H1 (cell line): Measurements from ENCODE around the gene UBL4A. TPM values are rescaled to one million over a fixed set of nuclear protein-coding genes. Genes with fewer than 3 reads are reported as not detected.
A peak's percentile ranks its signal among the peaks of the same experiment; 100 is the strongest.

Experiments
- CTCF ChIA-PET: fragments of 300-600 bp; sonication (Branson Sonifier 250); formaldehyde crosslinking; loops from one replicate; lab custom pipeline; 2021; ENCODE audit not compliant: partially characterized antibody; lab: Charles Lee
- POLR2A ChIA-PET: fragments of 300-600 bp; sonication (Branson Sonifier 250); formaldehyde crosslinking; loops from one replicate; lab custom pipeline; 2021; ENCODE audit warnings: inconsistent platforms; ENCODE audit not compliant: partially characterized antibody; lab: Charles Lee
- DNase-seq, 2 experiments: peaks; one replicate each; pipeline versions ENCODE4 v3.0.0 to v3.0.0-alpha.2; 2010 to 2022; ENCODE audit warnings: low spot score in 2 of 2, low read depth in 1 of 2, mixed read lengths in 1 of 2
- FAIRE-seq: peaks from 2 replicates; lab custom pipeline; 2011; peaks lifted over from hg19 to GRCh38; lab: Jason Lieb, UNC
- H2AFZ ChIP-seq: 2 replicates; pipeline ENCODE4 v1.8.1; 2012; ENCODE audit warnings: low read length, inconsistent platforms
- H2AK5ac ChIP-seq: 2 replicates; pipeline ENCODE4 v1.6.1; 2013; ENCODE audit warnings: low read depth, low read length
- H2BK120ac ChIP-seq: replicated peaks from 2 replicates; pipeline ENCODE3; 2013; ENCODE audit warnings: low read depth, low read length, inconsistent platforms
- H2BK12ac ChIP-seq: 2 replicates; pipeline ENCODE4 v1.6.1; 2013; ENCODE audit warnings: low read depth, low read length
- H2BK15ac ChIP-seq: 2 replicates; pipeline ENCODE4 v1.6.1; 2013; ENCODE audit warnings: low read length
- H2BK20ac ChIP-seq: 2 replicates; pipeline ENCODE4 v1.6.1; 2013; ENCODE audit warnings: low read length
- H2BK5ac ChIP-seq: 2 replicates; pipeline ENCODE4 v1.6.1; 2013; ENCODE audit warnings: low read depth, low read length
- H3K14ac ChIP-seq: 2 replicates; pipeline ENCODE4 v1.6.1; 2013; ENCODE audit warnings: inconsistent platforms; ENCODE audit not compliant: insufficient read length
- H3K18ac ChIP-seq: 2 replicates; pipeline ENCODE4 v1.6.1; 2013; ENCODE audit warnings: low read length; ENCODE audit errors: extremely low read depth
- H3K23ac ChIP-seq: 2 replicates; pipeline ENCODE4 v1.6.1; 2013; ENCODE audit warnings: inconsistent platforms; ENCODE audit not compliant: insufficient read length
- H3K23me2 ChIP-seq: 2 replicates; pipeline ENCODE4 v1.6.1; 2013; ENCODE audit warnings: low read depth, low read length
- H3K27ac ChIP-seq: 2 replicates; pipeline ENCODE4 v1.6.1; 2011; ENCODE audit warnings: low read depth, low read length, inconsistent platforms
- H3K27me3 ChIP-seq, 4 experiments: replicated peaks in 1 of 4; 1 replicate in 1 of 4; 2 replicates in 3 of 4; pipeline versions ENCODE4 v1.6.1 to v1.8.1; 2011 to 2013; ENCODE audit warnings: low read length in 3 of 4, mild to moderate bottlenecking in 3 of 4, inconsistent platforms in 2 of 4, mixed read lengths in 2 of 4, moderate library complexity in 1 of 4; ENCODE audit not compliant: control insufficient read depth in 3 of 4, insufficient read depth in 3 of 4; ENCODE audit errors: extremely low read depth in 1 of 4
- H3K36me3 ChIP-seq, 4 experiments: 2 replicates each; pipeline versions ENCODE4 v1.6.1 to v1.8.1; 2011 to 2013; ENCODE audit warnings: mild to moderate bottlenecking in 4 of 4, low read length in 3 of 4, moderate library complexity in 2 of 4, control low read depth in 1 of 4, inconsistent platforms in 1 of 4; ENCODE audit not compliant: insufficient read depth in 4 of 4, control insufficient read depth in 2 of 4
- H3K4ac ChIP-seq: replicated peaks from 2 replicates; pipeline ENCODE3; 2013; ENCODE audit warnings: low read length, low read depth, mixed read lengths, inconsistent platforms; ENCODE audit not compliant: insufficient read length
- H3K4me1 ChIP-seq, 4 experiments: replicated peaks in 1 of 4; 1 replicate in 1 of 4; 2 replicates in 3 of 4; pipeline versions ENCODE4 v1.6.1 to v1.8.1; 2011 to 2013; ENCODE audit warnings: low read length in 3 of 4, inconsistent platforms in 2 of 4, mixed read lengths in 1 of 4; ENCODE audit not compliant: insufficient read depth in 4 of 4, control insufficient read depth in 3 of 4
- H3K4me2 ChIP-seq, 2 experiments: 2 replicates each; pipeline versions ENCODE4 v1.6.1 to v1.8.1; 2011 to 2013; ENCODE audit warnings: low read depth in 2 of 2, low read length in 2 of 2, control low read depth in 1 of 2, inconsistent platforms in 1 of 2, mild to moderate bottlenecking in 1 of 2; ENCODE audit not compliant: insufficient read depth in 1 of 2
- H3K4me3 ChIP-seq, 4 experiments: fragments of 200-600, 300-600 bp in 1 of 4; sonication (generic), shearing (Covaris generic), sonication (Bioruptor Twin) in 1 of 4; 2 replicates each; pipeline versions ENCODE4 v1.5.1 to v1.8.1; 2011 to 2016; ENCODE audit warnings: low read length in 4 of 4, low read depth in 3 of 4, control low read depth in 2 of 4, inconsistent platforms in 2 of 4, mild to moderate bottlenecking in 2 of 4, mixed read lengths in 1 of 4, moderate library complexity in 1 of 4; ENCODE audit not compliant: insufficient read depth in 2 of 4; ENCODE audit errors: extremely low read depth in 1 of 4
- H3K56ac ChIP-seq: replicated peaks from 2 replicates; pipeline ENCODE3; 2013; ENCODE audit warnings: low read depth, mild to moderate bottlenecking, mixed read lengths, low read length, inconsistent platforms; ENCODE audit not compliant: insufficient read length
- H3K79me1 ChIP-seq: 2 replicates; pipeline ENCODE4 v1.6.1; 2013; ENCODE audit warnings: low read depth, low read length, control low read depth
- H3K79me2 ChIP-seq, 2 experiments: 2 replicates each; pipeline versions ENCODE4 v1.6.1 to v1.8.1; 2012 to 2013; ENCODE audit warnings: low read length in 2 of 2, mild to moderate bottlenecking in 2 of 2, inconsistent platforms in 1 of 2; ENCODE audit not compliant: insufficient read depth in 2 of 2, control insufficient read depth in 1 of 2
- H3K9ac ChIP-seq, 4 experiments: replicated peaks in 1 of 4; 1 replicate in 1 of 4; 2 replicates in 3 of 4; pipeline versions ENCODE4 v1.6.1 to v1.8.1; 2011 to 2013; ENCODE audit warnings: low read depth in 3 of 4, low read length in 3 of 4, control low read depth in 2 of 4, mild to moderate bottlenecking in 2 of 4, moderate library complexity in 2 of 4, inconsistent platforms in 1 of 4; ENCODE audit errors: extremely low read depth in 1 of 4
- H3K9me3 ChIP-seq, 2 experiments: 2 replicates each; pipeline versions ENCODE4 v1.6.1 to v1.8.1; 2012 to 2013; ENCODE audit warnings: mild to moderate bottlenecking in 2 of 2, moderate library complexity in 2 of 2, control low read depth in 1 of 2, inconsistent platforms in 1 of 2, low read depth in 1 of 2, low read length in 1 of 2, mixed read lengths in 1 of 2; ENCODE audit not compliant: insufficient read depth in 2 of 2
- H4K20me1 ChIP-seq, 2 experiments: replicated peaks in 1 of 2; 2 replicates each; pipeline versions ENCODE3 to v1.8.1; 2011 to 2013; ENCODE audit warnings: inconsistent platforms in 2 of 2, low read length in 2 of 2, mild to moderate bottlenecking in 1 of 2; ENCODE audit not compliant: insufficient read depth in 2 of 2, control insufficient read depth in 1 of 2
- H4K5ac ChIP-seq: 2 replicates; pipeline ENCODE4 v1.6.1; 2013; ENCODE audit warnings: low read length, low read depth, mixed read lengths, inconsistent platforms; ENCODE audit not compliant: insufficient read length
- H4K8ac ChIP-seq: 2 replicates; pipeline ENCODE4 v1.8.0; 2013; ENCODE audit warnings: mild to moderate bottlenecking, moderate library complexity, low read length, inconsistent platforms; ENCODE audit not compliant: insufficient read depth; ENCODE audit errors: extremely low read depth
- H4K91ac ChIP-seq: replicated peaks from 2 replicates; pipeline ENCODE3; 2013; ENCODE audit warnings: low read length, mixed read lengths, inconsistent platforms; ENCODE audit not compliant: insufficient read length
- BACH1 ChIP-seq: IDR thresholded peaks from 2 replicates; pipeline ENCODE4 v1.6.1; 2012; ENCODE audit warnings: low read length, improper control_type of control experiment
- BRCA1 ChIP-seq: IDR thresholded peaks from 2 replicates; pipeline ENCODE4 v1.6.1; 2012; ENCODE audit warnings: low read depth, low read length, improper control_type of control experiment
- EGR1 ChIP-seq: IDR thresholded peaks from 2 replicates; pipeline ENCODE4 v1.6.1; 2011; ENCODE audit warnings: low read depth, low read length, borderline replicate concordance
- EZH2 ChIP-seq: fragments of 200-600 bp; sonication (generic); IDR thresholded peaks from 2 replicates; pipeline ENCODE4 v1.7.1; 2012; ENCODE audit warnings: low read depth, mild to moderate bottlenecking, moderate library complexity, low read length, inconsistent platforms; ENCODE audit not compliant: severe bottlenecking
- GABPA ChIP-seq: IDR thresholded peaks from 2 replicates; pipeline ENCODE4 v1.6.1; 2011; ENCODE audit warnings: mild to moderate bottlenecking, low read length, moderate library complexity, borderline replicate concordance; ENCODE audit not compliant: insufficient read depth
- HDAC2 ChIP-seq, 2 experiments: fragments of 300-600 bp in 1 of 2; sonication (generic) in 1 of 2; IDR thresholded peaks; 2 replicates each; pipeline ENCODE4 v1.6.1; 2011 to 2012; ENCODE audit warnings: low read depth in 2 of 2, low read length in 2 of 2, mild to moderate bottlenecking in 2 of 2, moderate library complexity in 2 of 2, borderline replicate concordance in 1 of 2, inconsistent platforms in 1 of 2
- RXRA ChIP-seq: IDR thresholded peaks from 2 replicates; pipeline ENCODE4 v1.6.1; 2011; ENCODE audit warnings: low read depth, mild to moderate bottlenecking, low read length, moderate library complexity; ENCODE audit not compliant: insufficient read depth
- SIN3A ChIP-seq, 2 experiments: IDR thresholded peaks in 1 of 2; conservative IDR thresholded peaks in 1 of 2; 2 replicates each; pipeline ENCODE4 v1.6.1; 2011 to 2012; ENCODE audit warnings: low read length in 2 of 2, improper control_type of control experiment in 1 of 2, low read depth in 1 of 2, mild to moderate bottlenecking in 1 of 2
- SP2 ChIP-seq: IDR thresholded peaks from 2 replicates; pipeline ENCODE4 v1.6.1; 2012; ENCODE audit warnings: mild to moderate bottlenecking, low read length, inconsistent platforms
- SRF ChIP-seq: IDR thresholded peaks from 2 replicates; pipeline ENCODE4 v1.6.1; 2011; ENCODE audit warnings: mild to moderate bottlenecking, low read depth, low read length, moderate library complexity
- YY1 ChIP-seq: IDR thresholded peaks from 2 replicates; pipeline ENCODE4 v1.6.1; 2011; ENCODE audit warnings: low read depth, mild to moderate bottlenecking, low read length
- WGBS, 2 experiments: shearing (Covaris generic) in 1 of 2; methylation state at CpG; one replicate each; pipeline versions ENCODE4 v1.1.6 to v1.1.7; 2013 to 2015; ENCODE audit warnings: low lambda C conversion rate in 2 of 2, mixed read lengths in 2 of 2, inconsistent platforms in 1 of 2, low coverage in 1 of 2, missing lambda C conversion rate in 1 of 2; ENCODE audit not compliant: insufficient replicate concordance in 2 of 2, insufficient coverage in 1 of 2, insufficient read length in 1 of 2; ENCODE audit errors: extremely low coverage in 1 of 2, missing lambda C conversion rate in 1 of 2; 5-methylcytosine and 5-hydroxymethylcytosine counted together
- polyA plus RNA-seq, 7 experiments: library from polyadenylated mRNA; depleted of rRNA in 3 of 7; stranded (reverse) in 5 of 7; unstranded in 2 of 7; fragments of >200 nt in 5 of 7; fragments of 200-250 nt in 2 of 7; gene quantifications; 1 replicate in 5 of 7; 2 replicates in 1 of 7; 4 replicates in 1 of 7; pipeline versions ENCODE4 v1.2.1 to v1.2.3, GENCODE V29; 2011 to 2013; ENCODE audit warnings: missing spikeins in 2 of 7, mixed read lengths in 2 of 7
- total RNA-seq: library from RNA; stranded (reverse); fragmentation: NEBNext Ultra II Directional; extraction: Animal tissue kit (Norgen Biotek cat#: 25700); gene quantifications from 2 replicates; pipeline ENCODE4 v1.2.1, GENCODE V29; 2021

UBL4A gene
- total and polyA plus RNA-seq, 2 of the 8 experiments (the other 6 are each of a cell fraction or from before 2014, with no cell fraction given), result 23.1 to 31.7 TPM

GRCh38 chrX:154458954-154459778 is 27.2 kb downstream of the UBL4A start:
- Histone ChIP-seq H3K79me2 (no peaks in the 10 kb centered on the region), H2BK12ac (no peak overlapping the region), H4K91ac (no peak overlapping the region), H3K27ac (no peak overlapping the region), H3K18ac (no peak overlapping the region), H3K23ac (no peak overlapping the region), H3K4me1 (peaks cover 0 to 2% (median 0%) of the 10 kb centered on the region in 4 experiments; a peak in 2 of 7 replicates), H2BK120ac (no peak overlapping the region), H3K9me3 (no peaks in the 10 kb centered on the region), H3K14ac (no peak overlapping the region), H3K79me1 (no peaks in the 10 kb centered on the region), H3K36me3 (peaks cover 0 to 8% (median 2%) of the 10 kb centered on the region in 4 experiments; a peak in 4 of 8 replicates), H3K56ac (no peak overlapping the region), H2AFZ (no peak overlapping the region), H3K23me2 (no peaks in the 10 kb centered on the region; the same call in 1 of the 2 replicates), H3K4me2 (peak overlapping the region; percentile 71 to 77), H3K9ac (peak overlapping the region in 1 of 4 experiments; percentile 13; a peak in 3 of 7 replicates), H3K27me3 (peaks cover 0 to 3% (median 0%) of the 10 kb centered on the region in 4 experiments; a peak in 1 of 7 replicates), H4K5ac (no peak overlapping the region), H4K20me1 (no peaks in the 10 kb centered on the region), H2BK15ac (no peak overlapping the region), H3K4ac (no peak overlapping the region), H2BK5ac (no peak overlapping the region), H2AK5ac (no peak overlapping the region), H4K8ac (no peak overlapping the region), H3K4me3 (peak overlapping the region; percentile 47 to 71 (median 58)), H2BK20ac (no peak overlapping the region)
- CTCF ChIA-PET, result interaction anchor here (1.0 to 2.3 kb wide), 4 partner anchors 14 to 68 kb away, joined by 3 to 11 read pairs (median 5); no protein-coding TSS in a partner anchor
- FAIRE-seq, result no peak
- DNase-seq, result no peak
- POLR2A ChIA-PET, result interaction anchor here (0.8 to 2.8 kb wide), 10 partner anchors 9 to 88 kb away, joined by 3 to 14 read pairs (median 4); partner anchors contain the start of genes RPL10 and UBL4A
- 31% methylated on average over 3 of the region's 15 CpGs; no CpG with 5 or more reads in 1 of the 2 experiments for WGBS, 2 experiments
- TF ChIP-seq HDAC2 (IDR thresholded peaks at IDR 0.05; ENCODE audit: borderline replicate concordance in 1 of 2, low read depth in 2 of 2, low read length in 2 of 2), result no peak
- no peak for TF ChIP-seq EGR1
- no peak for TF ChIP-seq GABPA
- TF ChIP-seq SIN3A (conservative IDR thresholded peaks at IDR 0.05 in 1 of 2, IDR thresholded peaks at IDR 0.05 in 1 of 2; ENCODE audit: low read depth in 1 of 2, low read length in 2 of 2), result no peak
- TF ChIP-seq YY1, result no peak
- TF ChIP-seq RXRA, result no peak
- TF ChIP-seq EZH2, result no peak
- no peak for TF ChIP-seq BACH1
- TF ChIP-seq BRCA1, result no peak
- TF ChIP-seq SP2, result no peak
- TF ChIP-seq SRF, result no peak
